K562 treated with DMSO at 1 percent for 24 hours (cell line): ENCODE measurements around the gene NAT14. TPM values are rescaled to one million over a fixed set of nuclear protein-coding genes. Genes with fewer than 3 reads are reported as not detected.

Experiments used
- total RNA-seq: library from RNA; unstranded; fragments of 300-600 nt; gene quantifications from 2 replicates; pipeline ENCODE4 v1.2.3, GENCODE V29; 2022; ENCODE audit warnings: low read depth; ENCODE audit not compliant: insufficient read depth

Gene NAT14, protein sequence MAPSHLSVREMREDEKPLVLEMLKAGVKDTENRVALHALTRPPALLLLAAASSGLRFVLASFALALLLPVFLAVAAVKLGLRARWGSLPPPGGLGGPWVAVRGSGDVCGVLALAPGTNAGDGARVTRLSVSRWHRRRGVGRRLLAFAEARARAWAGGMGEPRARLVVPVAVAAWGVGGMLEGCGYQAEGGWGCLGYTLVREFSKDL
- total RNA-seq, result 42.4 and 59.4 TPM in 2 replicates

DNA sequence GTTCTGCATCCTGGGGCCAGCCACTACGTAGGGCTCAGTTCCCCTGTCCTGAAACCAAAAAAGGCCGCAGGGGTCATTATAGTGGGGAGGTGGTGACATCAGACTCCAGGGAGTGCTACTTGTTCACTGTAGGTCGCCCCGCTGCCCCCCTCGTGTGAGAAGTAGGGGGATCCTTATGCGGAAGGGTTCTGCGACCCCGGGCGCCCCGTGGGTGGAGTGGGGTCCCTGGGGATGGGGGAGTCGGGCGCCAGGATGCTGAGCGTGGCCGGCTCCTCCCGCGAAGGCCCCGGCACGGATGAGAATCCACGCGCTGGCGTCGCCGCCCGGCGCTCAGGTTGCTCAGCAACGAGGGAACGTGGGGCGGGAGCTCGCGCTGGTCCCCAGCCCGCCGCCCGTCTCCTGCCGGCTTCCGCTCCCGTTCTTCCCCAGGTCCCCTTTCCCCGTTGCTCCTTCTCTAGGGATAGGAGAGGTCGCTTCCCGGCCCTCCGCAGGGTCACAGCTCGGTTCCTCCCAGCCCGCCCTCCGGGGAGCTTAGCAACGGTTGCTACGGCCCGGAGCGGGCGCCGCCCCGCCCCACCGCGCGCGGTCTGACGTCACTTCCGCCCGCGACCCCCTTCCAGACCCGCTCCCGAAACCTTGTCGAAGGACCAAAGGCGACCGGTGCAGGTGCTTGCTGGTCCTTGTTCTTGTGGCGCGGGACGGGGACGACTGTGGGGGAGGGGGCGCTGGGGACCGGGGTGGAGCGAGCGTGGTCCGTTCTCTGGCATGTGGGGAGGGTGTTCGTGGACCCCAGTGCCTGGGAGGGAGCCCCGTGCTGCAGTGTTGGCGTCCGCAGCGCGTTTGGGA is at the start of gene NAT14:
Gene NAT14 (plus strand): TSS at position 596 of the 846 bp plus-strand sequence. CDS start 521 bp downstream, outside the sequence.

DNA sequence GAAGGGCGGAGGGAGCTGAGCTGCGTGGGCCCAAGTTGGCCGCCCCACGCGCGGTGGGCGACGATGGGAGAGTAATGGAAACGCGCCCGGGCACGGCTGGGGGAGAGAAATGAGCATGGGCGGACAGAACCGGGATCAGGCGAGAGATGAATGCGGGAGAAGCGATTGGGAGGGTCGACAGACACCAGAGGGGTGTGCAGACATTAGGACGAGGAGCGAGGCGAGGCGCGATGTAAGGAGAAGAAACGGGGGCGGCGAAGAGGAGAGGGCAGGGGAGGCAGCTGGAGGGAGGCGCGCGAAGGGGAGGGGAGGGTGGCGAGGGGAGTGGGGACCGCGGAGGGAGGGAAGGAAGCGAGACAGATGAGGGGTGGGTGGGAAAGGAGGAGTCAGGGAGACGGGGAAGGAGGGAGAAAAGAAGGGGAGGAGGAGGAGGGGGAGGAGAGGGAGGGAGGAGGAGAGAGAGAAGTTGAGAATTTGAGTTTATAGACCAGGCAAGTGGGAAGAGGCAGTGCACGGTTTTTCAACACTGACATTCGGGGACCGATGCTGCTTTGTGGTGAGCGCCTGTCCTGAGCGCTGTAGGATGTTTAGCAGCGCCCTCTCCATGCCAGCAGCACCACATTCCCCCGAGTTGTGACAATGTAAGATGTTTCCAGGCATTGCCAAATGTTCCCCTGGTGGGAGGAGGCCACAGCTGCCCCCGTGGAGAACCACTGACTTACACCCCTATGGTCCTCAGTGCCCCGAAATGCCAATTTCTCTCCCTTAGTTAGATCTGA is 41.8 kb upstream of the NAT14 start, which contains the start of gene SHISA7:
Gene SHISA7 (minus strand): TSS at position 256 of the 779 bp plus-strand sequence. CDS start 437 bp downstream, outside the sequence.

DNA sequence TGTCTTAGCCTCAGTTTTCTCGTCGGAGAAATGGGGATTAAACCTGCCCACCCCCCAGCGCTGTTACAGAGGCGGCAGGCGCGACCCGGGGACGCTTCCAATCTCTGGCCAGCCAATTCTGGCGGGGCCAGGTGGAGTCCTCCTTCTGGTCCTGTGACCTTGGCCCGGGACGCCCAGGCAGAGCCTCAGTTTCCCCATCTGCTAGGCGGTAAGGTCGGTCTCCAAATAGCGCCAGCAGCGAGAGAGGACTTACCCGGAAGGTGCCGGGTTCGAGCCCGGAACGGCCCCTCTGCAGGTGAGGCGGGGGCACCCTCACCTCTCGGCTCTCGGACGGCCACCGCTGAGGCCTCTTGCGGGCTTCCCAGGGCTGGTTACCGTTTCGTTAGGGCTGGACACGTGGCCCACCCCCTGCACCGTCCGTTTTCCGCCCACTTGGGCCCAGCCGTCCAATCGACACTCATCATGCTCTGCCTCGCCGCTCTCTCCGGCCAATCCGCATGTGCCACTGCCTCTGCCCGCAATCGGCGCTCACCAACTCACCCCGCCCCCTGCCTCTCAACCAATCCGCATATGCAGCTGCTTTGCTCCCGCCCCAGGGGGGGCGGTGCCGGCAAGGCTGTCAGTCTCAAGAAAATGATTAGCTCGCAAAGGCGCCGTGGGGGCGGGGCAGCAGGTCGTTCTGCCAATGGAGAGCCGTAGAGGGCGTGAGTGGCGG is 23.6 kb upstream of the NAT14 start, which contains the start of gene ISOC2:
Gene ISOC2 (minus strand): TSS at position 384 of the 715 bp plus-strand sequence. CDS start 5,156 bp downstream, outside the sequence.

DNA sequence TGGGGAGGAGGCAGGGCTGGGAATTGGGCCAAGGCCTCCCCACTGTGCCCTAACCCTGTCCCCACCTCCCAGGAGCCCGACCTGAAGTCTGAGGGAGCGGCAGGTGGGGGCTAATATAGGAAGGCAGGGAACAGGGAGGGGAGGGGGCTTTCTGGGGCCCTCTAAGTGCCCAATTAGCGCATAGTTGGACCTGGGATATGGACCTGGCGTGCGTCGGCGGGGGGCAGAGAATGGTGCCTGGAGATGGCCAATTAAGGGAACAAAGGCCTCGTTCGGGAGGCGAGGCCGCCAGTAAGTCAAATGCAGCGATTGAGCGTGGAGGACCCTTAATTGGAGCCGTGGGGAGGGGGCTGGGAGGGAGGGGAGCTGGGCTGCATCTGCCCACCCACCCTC is 20.3 kb upstream of the NAT14 start, which contains the start of gene C19orf85:
Gene C19orf85 (minus strand): TSS at position 90 of the 393 bp plus-strand sequence. CDS start 197 bp downstream, outside the sequence.

DNA sequence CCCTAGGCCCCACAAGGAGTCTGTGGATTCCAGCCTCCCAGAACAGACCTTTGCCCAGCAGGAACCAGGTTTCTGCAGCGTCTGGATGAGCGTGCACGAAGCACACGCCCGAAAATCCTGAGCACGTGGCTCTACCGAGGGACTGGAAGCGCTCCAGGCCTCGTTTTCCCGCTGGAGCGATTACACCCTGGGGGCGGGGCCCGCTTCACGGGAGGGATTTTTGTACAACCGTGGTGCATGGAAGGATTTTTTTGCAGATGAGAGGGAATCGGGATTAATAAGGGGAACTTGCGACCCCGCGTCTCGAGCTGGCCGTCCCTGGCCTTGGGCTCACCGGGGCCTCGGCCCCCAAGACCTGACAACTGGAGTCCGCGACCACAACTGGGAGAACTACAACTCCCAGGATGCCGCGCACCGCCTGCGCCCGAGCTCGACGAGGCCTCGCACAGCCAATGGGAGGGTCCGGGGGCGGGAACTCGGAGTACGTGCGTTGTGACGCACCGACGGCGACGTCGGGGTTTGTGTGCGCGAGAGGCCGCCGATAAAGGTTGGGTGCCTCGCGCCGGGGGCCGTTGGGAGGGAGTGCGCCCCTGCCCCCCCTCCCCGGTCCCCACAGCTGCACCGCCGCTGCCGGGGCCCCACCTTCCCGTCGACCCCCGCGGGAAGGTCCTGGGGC is 8.8 kb upstream of the NAT14 start, which contains the start of gene ZNF628:
Gene ZNF628 (plus strand): TSS at position 518 of the 676 bp plus-strand sequence. CDS start 3,294 bp downstream, outside the sequence.

DNA sequence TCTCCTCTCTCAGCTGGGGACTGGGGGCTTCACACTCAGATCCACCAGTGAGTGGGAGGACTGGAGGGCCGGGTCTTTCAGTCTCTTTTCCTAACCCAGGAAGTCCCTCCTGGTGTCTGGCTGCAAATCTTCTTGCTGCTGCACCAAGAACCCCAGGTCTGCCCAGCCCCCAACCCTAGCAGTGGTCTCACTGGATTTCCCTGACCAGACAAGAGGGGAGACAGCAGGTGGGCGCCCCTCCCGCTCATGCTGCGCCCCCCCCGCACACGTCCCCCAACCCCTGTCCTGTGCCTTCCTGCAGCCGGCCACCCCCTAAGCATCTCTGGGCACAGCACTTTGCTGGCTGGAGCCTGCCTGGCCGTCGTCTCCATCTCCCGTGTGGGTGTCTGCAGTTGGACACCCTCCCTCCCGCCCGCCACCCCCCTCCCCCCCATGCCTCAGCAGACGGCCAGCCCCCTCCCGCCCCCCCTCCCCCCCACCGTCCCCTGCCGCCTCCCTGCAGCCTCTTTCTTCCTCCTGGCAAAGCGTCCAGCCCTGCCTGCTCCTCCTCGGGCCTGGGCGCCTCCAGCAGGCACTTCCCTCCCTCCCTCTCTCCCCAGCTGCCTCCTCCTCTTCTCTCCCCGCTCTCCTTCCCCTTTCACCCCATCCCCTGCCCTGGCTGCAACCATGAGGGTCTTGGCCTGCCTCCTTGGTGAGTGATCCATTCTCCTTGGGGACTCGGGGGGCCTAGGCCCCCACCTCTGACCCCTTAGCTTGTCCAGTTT is 3.1 kb downstream of the NAT14 start, which contains the start of gene SSC5D:
Gene SSC5D (plus strand): TSS at position 513 of the 764 bp plus-strand sequence. CDS start 154 bp downstream, at position 667.

Other genes with a start within 250 kb of the NAT14 start
- 109 and 112 TPM in 2 replicates for gene PPP6R1, start 226.2 kb upstream of the NAT14 start, total RNA-seq
- 89.9 and 92.8 TPM in 2 replicates for gene HSPBP1, start 205.1 kb upstream of the NAT14 start, total RNA-seq
- gene BRSK1, start 201.2 kb upstream of the NAT14 start, total RNA-seq, result 7.4 and 8.4 TPM in 2 replicates
- 3.5 and 3.8 TPM in 2 replicates for gene TMEM150B, start 159.8 kb upstream of the NAT14 start, total RNA-seq
- 71.4 and 83.5 TPM in 2 replicates for gene KMT5C, start 145.3 kb upstream of the NAT14 start, total RNA-seq
- not detected in 2 replicates for gene COX6B2, start 130.5 kb upstream of the NAT14 start, total RNA-seq
- not detected in 2 replicates for gene GARIN5B, start 121.9 kb upstream of the NAT14 start, total RNA-seq
- gene IL11, start 114.7 kb upstream of the NAT14 start, total RNA-seq, result not detected in 2 replicates
- gene TMEM190, start 108.4 kb upstream of the NAT14 start, total RNA-seq, result not detected in 2 replicates
- gene TMEM238, start 100.9 kb upstream of the NAT14 start, total RNA-seq, result 6.7 and 9.3 TPM in 2 replicates
- 3,982 and 4,146 TPM in 2 replicates for gene RPL28, start 99.3 kb upstream of the NAT14 start, total RNA-seq
- 574 and 580 TPM in 2 replicates for gene UBE2S, start 77.4 kb upstream of the NAT14 start, total RNA-seq
- gene SHISA7, start 41.9 kb upstream of the NAT14 start, total RNA-seq, result 0.13 and 0.37 TPM in 2 replicates
- gene ISOC2, start 23.5 kb upstream of the NAT14 start, total RNA-seq, result 89.2 and 101 TPM in 2 replicates
- not detected in 2 replicates for gene C19orf85, start 20.4 kb upstream of the NAT14 start, total RNA-seq
- gene ZNF628, start 8.6 kb upstream of the NAT14 start, total RNA-seq, result 24.8 and 40.1 TPM in 2 replicates
- gene SSC5D, start 3.2 kb downstream of the NAT14 start, total RNA-seq, result 0.81 and 2.3 TPM in 2 replicates
- gene SBK2, start 51.9 kb downstream of the NAT14 start, total RNA-seq, result not detected in 2 replicates
- gene SBK3, start 60.4 kb downstream of the NAT14 start, total RNA-seq, result 0.54 and 0.58 TPM in 2 replicates
- 21.0 and 21.2 TPM in 2 replicates for gene ZNF579, start 95.7 kb downstream of the NAT14 start, total RNA-seq
- gene FIZ1, start 114.3 kb downstream of the NAT14 start, total RNA-seq, result 22.4 and 24.3 TPM in 2 replicates
- gene ZNF524, start 115.1 kb downstream of the NAT14 start, total RNA-seq, result 36.7 and 51.4 TPM in 2 replicates
- 42.3 and 49.2 TPM in 2 replicates for gene ZNF865, start 120.5 kb downstream of the NAT14 start, total RNA-seq
- 8.9 and 10.8 TPM in 2 replicates for gene ZNF784, start 139.4 kb downstream of the NAT14 start, total RNA-seq
- 63.3 and 72.2 TPM in 2 replicates for gene ZNF580, start 155.8 kb downstream of the NAT14 start, total RNA-seq
- 48.8 and 56.6 TPM in 2 replicates for gene ZNF581, start 158.5 kb downstream of the NAT14 start, total RNA-seq
- gene CCDC106, start 163.0 kb downstream of the NAT14 start, total RNA-seq, result 39.6 and 48.7 TPM in 2 replicates
- 211 and 216 TPM in 2 replicates for gene U2AF2, start 169.8 kb downstream of the NAT14 start, total RNA-seq
- 131 and 133 TPM in 2 replicates for gene EPN1, start 190.0 kb downstream of the NAT14 start, total RNA-seq